DND-41 (cell line): ENCODE results near the gene PHOX2A.

ENCODE experiments used
- EZH2 ChIP-seq: IDR thresholded peaks from 3 replicates; pipeline ENCODE4 v1.6.1; 2012; ENCODE audit warnings: borderline replicate concordance, low read depth, mild to moderate bottlenecking, moderate library complexity, low read length, inconsistent platforms; ENCODE audit not compliant: severe bottlenecking
- TF ChIP-seq, protein P1 (sequence below): IDR thresholded peaks from 2 replicates; pipeline ENCODE4 v1.5.1; 2012; ENCODE audit warnings: borderline replicate concordance, low read length, moderate library complexity, mild to moderate bottlenecking; ENCODE audit not compliant: poor library complexity, severe bottlenecking; ENCODE audit errors: extremely low read depth

GRCh38 chr11:72240461-72241290, 3.3 kb downstream of the PHOX2A start:
- no peak for TF ChIP-seq EZH2
- TF ChIP-seq, protein P1, sequence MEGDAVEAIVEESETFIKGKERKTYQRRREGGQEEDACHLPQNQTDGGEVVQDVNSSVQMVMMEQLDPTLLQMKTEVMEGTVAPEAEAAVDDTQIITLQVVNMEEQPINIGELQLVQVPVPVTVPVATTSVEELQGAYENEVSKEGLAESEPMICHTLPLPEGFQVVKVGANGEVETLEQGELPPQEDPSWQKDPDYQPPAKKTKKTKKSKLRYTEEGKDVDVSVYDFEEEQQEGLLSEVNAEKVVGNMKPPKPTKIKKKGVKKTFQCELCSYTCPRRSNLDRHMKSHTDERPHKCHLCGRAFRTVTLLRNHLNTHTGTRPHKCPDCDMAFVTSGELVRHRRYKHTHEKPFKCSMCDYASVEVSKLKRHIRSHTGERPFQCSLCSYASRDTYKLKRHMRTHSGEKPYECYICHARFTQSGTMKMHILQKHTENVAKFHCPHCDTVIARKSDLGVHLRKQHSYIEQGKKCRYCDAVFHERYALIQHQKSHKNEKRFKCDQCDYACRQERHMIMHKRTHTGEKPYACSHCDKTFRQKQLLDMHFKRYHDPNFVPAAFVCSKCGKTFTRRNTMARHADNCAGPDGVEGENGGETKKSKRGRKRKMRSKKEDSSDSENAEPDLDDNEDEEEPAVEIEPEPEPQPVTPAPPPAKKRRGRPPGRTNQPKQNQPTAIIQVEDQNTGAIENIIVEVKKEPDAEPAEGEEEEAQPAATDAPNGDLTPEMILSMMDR = no peak
